Right cardiac atrium (tissue), 5 donors: Measurements from ENCODE around the gene TMTC2. TPM values are rescaled to one million over a fixed set of nuclear protein-coding genes. Genes with fewer than 3 reads are reported as not detected.

ENCODE experiments used
- ATAC-seq, 2 donors: fragments of 200-7000 bp; cut with Tn5 transposase; one replicate each; pipeline versions ENCODE4 v1.8.0 to v1.9.1; 2020; ENCODE audit warnings: moderate library complexity in 2 of 2, mild to moderate bottlenecking in 1 of 2
- DNase-seq, 3 donors: peaks; one replicate each; pipeline ENCODE4 v3.0.0-alpha.2; 2020
- H3K27ac ChIP-seq: one replicate; pipeline ENCODE4 v1.5.1; 2013; ENCODE audit warnings: mild to moderate bottlenecking, low read length, control low read depth, moderate library complexity
- H3K27me3 ChIP-seq: one replicate; pipeline ENCODE4 v1.6.1; 2013; ENCODE audit not compliant: control insufficient read depth, insufficient read depth
- H3K4me1 ChIP-seq: one replicate; pipeline ENCODE4 v1.6.1; 2013; ENCODE audit warnings: low read length; ENCODE audit not compliant: control insufficient read depth, insufficient read depth
- H3K4me3 ChIP-seq: one replicate; pipeline ENCODE4 v1.5.1; 2013; ENCODE audit warnings: low read length, control low read depth
- H3K9me3 ChIP-seq: one replicate; pipeline ENCODE4 v1.6.1; 2013; ENCODE audit warnings: low read length; ENCODE audit not compliant: control insufficient read depth
- WGBS: extraction: QIAGEN DNeasy Blood & Tissue Kit; methylation state at CpG from one replicate; pipeline ENCODE4 v1.1.7; 2013; 5-methylcytosine and 5-hydroxymethylcytosine counted together
- intact Hi-C, 4 donors: fragments of 100-400 bp; cut with DNase I; formaldehyde crosslinking; loops; one replicate each; pipeline versions ENCODE4 v1.11.0 to v1.14.0; 2022 to 2023
- polyA plus RNA-seq: library from polyadenylated mRNA; stranded (reverse); fragments of 200-250 nt; gene quantifications from one replicate; pipeline ENCODE4 v1.2.3, GENCODE V29; 2013
- total RNA-seq, 4 donors: library from RNA; stranded (reverse); fragmentation: NEBNext Ultra II Directional; extraction: Animal tissue kit (Norgen Biotek cat#: 25700); gene quantifications; one replicate each; pipeline ENCODE4 v1.2.1, GENCODE V29; 2021
- donor health status: healthy with polysubstance abuse.
- donor health status: DM: no; HTN: yes; CAD: no.
- donor health status: DM: no; HTN: no; CAD: no.
- donor health status: DM: no; HTN: yes; CAD: no; lungs with severe emphysema.
- donor health status: DM: yes; HTN: yes; CAD: no.

TMTC2 gene
- total and polyA plus RNA-seq, 5 donors: 1.6 to 5.3 (median 2.9) TPM

GRCh38 chr12:82728710-82729109 lies 42.0 kb downstream of the TMTC2 start:
- DNase-seq: peak in 1 of 3 donors; percentile 47
- Histone ChIP-seq H3K4me3 (no peak overlapping the region), H3K4me1 (no peaks in the 10 kb centered on the region), H3K27ac (no peak overlapping the region), H3K27me3 (no peaks in the 10 kb centered on the region), H3K9me3 (no peaks in the 10 kb centered on the region)
- no peak for ATAC-seq
- 98% methylated on average over 22 of the region's 22 CpGs for WGBS
- intact Hi-C loops: no loop called here

GRCh38 chr12:82730953-82731459 lies 44.3 kb downstream of the TMTC2 start:
- H3K4me1 ChIP-seq: no peaks in the 10 kb centered on the region
- WGBS: 71% methylated on average over 7 of the region's 7 CpGs
- no peak overlapping the region for H3K27ac ChIP-seq
- peak in 2 of 3 donors; percentile 22 to 72 for DNase-seq
- peak; percentile 64 to 83 for ATAC-seq
- no peak overlapping the region for H3K4me3 ChIP-seq
- H3K27me3 ChIP-seq: no peaks in the 10 kb centered on the region
- H3K9me3 ChIP-seq: no peaks in the 10 kb centered on the region
- intact Hi-C loops: no loop called here

GRCh38 chr12:82740129-82741000 lies 53.7 kb downstream of the TMTC2 start:
- 90% methylated on average over 7 of the region's 7 CpGs for WGBS
- ATAC-seq (peak in 1 of 2 donors; percentile 33), DNase-seq (no peak)
- intact Hi-C loops: no loop called here
- no peak overlapping the region for H3K4me3 ChIP-seq
- H3K27ac ChIP-seq: no peak overlapping the region
- H3K4me1 ChIP-seq: no peaks in the 10 kb centered on the region
- no peaks in the 10 kb centered on the region for H3K9me3 ChIP-seq
- no peaks in the 10 kb centered on the region for H3K27me3 ChIP-seq

GRCh38 chr12:82745063-82745674 lies 58.5 kb downstream of the TMTC2 start:
- Histone ChIP-seq H3K4me1 (no peaks in the 10 kb centered on the region), H3K27me3 (no peaks in the 10 kb centered on the region), H3K4me3 (no peak overlapping the region), H3K9me3 (no peaks in the 10 kb centered on the region), H3K27ac (no peak overlapping the region)
- DNase-seq (no peak), ATAC-seq (no peak)
- 55% methylated on average over 4 of the region's 4 CpGs for WGBS
- intact Hi-C loops: no loop called here

- H3K27me3 ChIP-seq: no peaks in the 10 kb centered on the region
- 70% methylated on average over 4 of the region's 4 CpGs for WGBS
- H3K4me3 ChIP-seq: no peak overlapping the region
- DNase-seq (no peak), ATAC-seq (no peak)
- no peak overlapping the region for H3K27ac ChIP-seq
- intact Hi-C loops: no loop called here
- no peaks in the 10 kb centered on the region for H3K9me3 ChIP-seq
- H3K4me1 ChIP-seq: no peaks in the 10 kb centered on the region
Measured at GRCh38 chr12:82745807-82746206, 59.1 kb downstream of the TMTC2 start.

- ATAC-seq (peak in 1 of 2 donors; percentile 55), DNase-seq (no peak)
- intact Hi-C loops: no loop called here
Measured at GRCh38 chr12:82746668-82747067, 60.0 kb downstream of the TMTC2 start.

GRCh38 chr12:82749015-82749414 lies 62.3 kb downstream of the TMTC2 start:
- Histone ChIP-seq H3K4me3 (no peak overlapping the region), H3K27ac (no peak overlapping the region), H3K27me3 (no peaks in the 10 kb centered on the region), H3K4me1 (no peaks in the 10 kb centered on the region), H3K9me3 (no peaks in the 10 kb centered on the region)
- DNase-seq (no peak), ATAC-seq (peak in 1 of 2 donors; percentile 32)
- WGBS: 63% methylated on average over 4 of the region's 4 CpGs
- intact Hi-C loops: no loop called here

More at GRCh38 chr12:82746668-82747067, 60.0 kb downstream of the TMTC2 start:
- WGBS: 33% methylated on average over 2 of the region's 2 CpGs
- Histone ChIP-seq H3K27ac (no peak overlapping the region), H3K4me3 (no peak overlapping the region), H3K4me1 (no peaks in the 10 kb centered on the region), H3K27me3 (no peaks in the 10 kb centered on the region), H3K9me3 (no peaks in the 10 kb centered on the region)

GRCh38 chr12:82754856-82755255 lies 68.2 kb downstream of the TMTC2 start:
- no peaks in the 10 kb centered on the region for H3K27me3 ChIP-seq
- H3K4me1 ChIP-seq: no peaks in the 10 kb centered on the region
- ATAC-seq (no peak), DNase-seq (no peak)
- no peaks in the 10 kb centered on the region for H3K9me3 ChIP-seq
- H3K27ac ChIP-seq: no peak overlapping the region
- intact Hi-C loops: no loop called here
- H3K4me3 ChIP-seq: no peak overlapping the region

GRCh38 chr12:82756303-82756702 lies 69.6 kb downstream of the TMTC2 start:
- intact Hi-C loops: no loop called here
- Histone ChIP-seq H3K4me1 (no peaks in the 10 kb centered on the region), H3K9me3 (no peaks in the 10 kb centered on the region), H3K27ac (no peak overlapping the region), H3K4me3 (no peak overlapping the region), H3K27me3 (no peaks in the 10 kb centered on the region)
- ATAC-seq (no peak), DNase-seq (no peak)
- 77% methylated on average over 2 of the region's 2 CpGs for WGBS

- Histone ChIP-seq H3K27me3 (no peaks in the 10 kb centered on the region), H3K4me1 (no peaks in the 10 kb centered on the region), H3K9me3 (no peaks in the 10 kb centered on the region), H3K4me3 (no peak overlapping the region), H3K27ac (no peak overlapping the region)
- intact Hi-C loops: no loop called here
- WGBS: 48% methylated on average over 1 of the region's 1 CpG
- DNase-seq: no peak
- peak in 1 of 2 donors; percentile 76 for ATAC-seq
Measured at GRCh38 chr12:82757059-82757458, 70.4 kb downstream of the TMTC2 start.

- 44% methylated on average over 1 of the region's 1 CpG for WGBS
- H3K27me3 ChIP-seq: no peaks in the 10 kb centered on the region
- H3K4me3 ChIP-seq: no peak overlapping the region
- no peaks in the 10 kb centered on the region for H3K4me1 ChIP-seq
- H3K27ac ChIP-seq: no peak overlapping the region
- no peak for DNase-seq
- H3K9me3 ChIP-seq: no peaks in the 10 kb centered on the region
- ATAC-seq: no peak
- intact Hi-C loops: no loop called here
Measured at GRCh38 chr12:82757656-82758055, 71.0 kb downstream of the TMTC2 start.
